ENCODE data around the gene FOXJ1.

Gene FOXJ1

DNA sequence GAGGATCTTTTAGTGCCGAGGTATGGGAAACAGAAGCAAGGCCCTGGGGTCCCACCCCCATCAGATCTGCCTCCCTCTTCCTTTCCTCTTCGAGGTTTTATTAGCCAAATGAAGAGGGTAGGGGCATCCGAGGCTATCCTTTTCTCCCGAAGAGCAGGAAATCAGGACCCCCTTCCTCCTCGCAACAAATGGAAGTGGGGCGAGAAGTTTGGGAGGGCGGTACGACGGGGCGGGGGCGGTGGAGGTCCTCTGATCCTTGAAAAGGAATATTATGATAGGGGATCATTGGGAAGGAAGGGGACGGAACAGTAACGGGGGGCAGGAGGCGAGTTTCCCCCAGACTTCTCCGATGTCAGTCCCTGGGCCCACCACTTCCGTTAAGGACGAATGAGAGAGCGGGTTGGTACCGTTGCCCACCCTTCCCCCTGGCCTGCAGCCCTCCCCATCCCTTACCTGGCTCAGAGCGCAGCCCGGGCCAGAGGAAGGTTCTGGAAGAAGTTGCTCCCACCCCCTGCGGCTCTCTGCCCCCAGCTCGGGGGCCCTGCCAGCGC lies 309 bp downstream of the FOXJ1 start:
- peaks cover 12 to 25% of the 10 kb centered on the region in 2 donors for H3K4me1 ChIP-seq (ENCODE audit: control insufficient read depth in 2 of 2, insufficient read depth in 2 of 2, low read length in 2 of 2)
- no peak overlapping the region for H3K27ac ChIP-seq (ENCODE audit: low read depth in 2 of 2, low read length in 2 of 2)
- H3K27me3 ChIP-seq (ENCODE audit: control insufficient read depth in 2 of 2, insufficient read depth in 2 of 2, low read length in 2 of 2) = peaks cover 10 to 12% of the 10 kb centered on the region in 2 donors
- H3K36me3 ChIP-seq (ENCODE audit: control insufficient read depth in 2 of 2, insufficient read depth in 2 of 2, low read length in 2 of 2) = peaks cover 0 to 2% of the 10 kb centered on the region in 2 donors
- no peaks in the 10 kb centered on the region for H3K9me3 ChIP-seq (ENCODE audit: control insufficient read depth in 2 of 2, low read length in 2 of 2)
- H3K9ac ChIP-seq (ENCODE audit: low read depth in 1 of 2, low read length in 2 of 2) = no peak overlapping the region
- H3K4me3 ChIP-seq (ENCODE audit: low read length in 2 of 2) = peak overlapping the region; percentile 56 to 69

DNA sequence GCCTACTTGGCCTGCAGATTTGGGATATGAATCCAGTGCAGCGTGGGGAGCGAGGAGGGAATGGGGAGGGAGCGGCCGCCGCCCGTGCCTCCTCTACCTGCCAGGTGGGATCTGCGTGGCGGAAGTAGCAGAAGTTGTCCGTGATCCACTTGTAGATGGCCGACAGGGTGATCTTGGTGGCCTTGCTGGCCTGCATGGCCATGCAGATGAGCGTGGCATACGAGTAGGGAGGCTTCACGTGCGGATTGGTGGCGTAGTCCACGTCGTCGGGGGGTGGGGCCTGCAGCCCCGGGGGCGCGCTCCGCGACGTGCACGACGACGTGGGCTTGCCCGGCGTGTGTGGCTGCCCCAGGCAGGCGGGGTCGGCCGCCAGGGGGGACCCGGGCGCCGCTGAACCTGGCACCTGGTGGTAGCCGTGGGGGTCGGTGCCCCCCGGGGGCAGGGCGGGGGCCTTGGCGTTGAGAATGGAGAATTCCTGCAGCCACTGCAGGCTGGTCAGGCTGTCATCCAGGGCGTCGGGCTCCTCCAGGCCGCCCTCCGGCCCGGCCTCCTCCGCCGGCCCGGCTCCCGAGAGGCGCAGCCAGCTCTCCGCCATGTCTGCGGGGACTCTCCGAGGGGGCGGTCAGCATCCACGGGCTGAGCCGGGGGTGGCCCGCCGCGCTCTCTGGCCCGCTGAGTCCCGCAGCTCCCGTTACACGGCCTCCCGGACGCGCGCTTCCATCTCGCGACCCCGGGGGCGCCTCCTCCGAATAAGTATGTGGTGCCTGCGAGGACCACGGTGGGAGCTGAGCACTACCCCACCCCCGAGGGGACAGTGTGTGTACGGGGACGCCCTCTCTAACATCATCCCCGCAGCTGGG lies 1.0 kb downstream of the FOXJ1 start:
- Histone ChIP-seq H3K4me3 (ENCODE audit: low read length in 2 of 2) (peak overlapping the region; percentile 39 to 59), H3K4me1 (ENCODE audit: control insufficient read depth in 2 of 2, insufficient read depth in 2 of 2, low read length in 2 of 2) (peaks cover 12 to 21% of the 10 kb centered on the region in 2 donors), H3K9ac (ENCODE audit: low read depth in 1 of 2, low read length in 2 of 2) (peak overlapping the region in 1 of 2 donors; percentile 9)

DNA sequence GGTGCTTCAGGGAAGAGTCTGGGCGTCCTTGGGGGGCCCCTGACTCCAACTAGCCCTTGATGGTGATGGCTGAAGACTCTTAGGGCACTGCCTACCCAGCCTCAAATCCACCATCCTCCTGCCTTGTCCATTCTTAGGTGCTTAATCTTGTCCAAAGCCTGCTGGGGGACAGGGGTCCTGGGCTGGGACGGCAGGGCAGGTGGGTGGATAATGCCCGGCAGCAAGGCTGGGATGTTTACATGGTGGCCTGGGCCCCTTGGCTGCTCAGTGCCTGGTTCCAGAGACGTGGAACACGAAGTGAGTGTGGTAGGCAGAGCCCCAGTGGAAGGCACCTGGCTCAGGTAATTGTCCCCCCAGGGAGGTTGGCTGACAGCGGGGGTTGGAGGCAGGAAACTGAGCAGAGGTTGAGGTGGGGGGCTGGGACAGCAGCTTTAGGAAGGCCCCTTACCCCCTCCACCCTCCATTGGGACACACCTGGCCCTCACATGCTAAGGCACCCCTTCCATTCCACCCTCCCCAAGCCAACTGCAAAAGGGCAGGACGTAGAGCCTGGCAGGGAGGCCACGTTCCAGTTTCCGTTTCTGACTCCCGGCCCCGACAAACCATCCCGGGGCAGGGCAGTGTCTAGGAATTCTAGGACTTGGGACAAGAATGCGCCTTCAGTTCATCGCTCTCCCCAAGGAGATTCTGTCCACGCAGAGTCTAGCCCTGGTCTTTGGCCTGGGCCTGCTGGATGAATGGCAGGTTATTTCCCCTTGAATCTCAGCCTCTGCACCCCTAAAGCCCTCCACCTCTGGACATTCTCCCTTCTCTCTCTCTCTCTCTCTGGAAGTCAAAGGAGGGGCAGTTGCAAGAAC lies 1.9 kb downstream of the FOXJ1 start:
- Histone ChIP-seq H3K27ac (ENCODE audit: low read depth in 2 of 2, low read length in 2 of 2) (no peak overlapping the region), H3K9ac (ENCODE audit: low read depth in 1 of 2, low read length in 2 of 2) (peak overlapping the region in 1 of 2 donors; percentile 9), H3K4me3 (ENCODE audit: low read length in 2 of 2) (peak overlapping the region; percentile 39 to 59), H3K9me3 (ENCODE audit: control insufficient read depth in 2 of 2, low read length in 2 of 2) (no peaks in the 10 kb centered on the region), H3K36me3 (ENCODE audit: control insufficient read depth in 2 of 2, insufficient read depth in 2 of 2, low read length in 2 of 2) (no peaks in the 10 kb centered on the region), H3K27me3 (ENCODE audit: control insufficient read depth in 2 of 2, insufficient read depth in 2 of 2, low read length in 2 of 2) (peaks cover 10 to 12% of the 10 kb centered on the region in 2 donors), H3K4me1 (ENCODE audit: control insufficient read depth in 2 of 2, insufficient read depth in 2 of 2, low read length in 2 of 2) (peaks cover 12 to 19% of the 10 kb centered on the region in 2 donors)

More for the DNA sequence above, 1.0 kb downstream of the FOXJ1 start:
- no peaks in the 10 kb centered on the region for H3K9me3 ChIP-seq (ENCODE audit: control insufficient read depth in 2 of 2, low read length in 2 of 2)
- H3K27ac ChIP-seq (ENCODE audit: low read depth in 2 of 2, low read length in 2 of 2) = no peak overlapping the region
- peaks cover 10 to 12% of the 10 kb centered on the region in 2 donors for H3K27me3 ChIP-seq (ENCODE audit: control insufficient read depth in 2 of 2, insufficient read depth in 2 of 2, low read length in 2 of 2)
- H3K36me3 ChIP-seq (ENCODE audit: control insufficient read depth in 2 of 2, insufficient read depth in 2 of 2, low read length in 2 of 2) = peaks cover 0 to 2% of the 10 kb centered on the region in 2 donors

DNA sequence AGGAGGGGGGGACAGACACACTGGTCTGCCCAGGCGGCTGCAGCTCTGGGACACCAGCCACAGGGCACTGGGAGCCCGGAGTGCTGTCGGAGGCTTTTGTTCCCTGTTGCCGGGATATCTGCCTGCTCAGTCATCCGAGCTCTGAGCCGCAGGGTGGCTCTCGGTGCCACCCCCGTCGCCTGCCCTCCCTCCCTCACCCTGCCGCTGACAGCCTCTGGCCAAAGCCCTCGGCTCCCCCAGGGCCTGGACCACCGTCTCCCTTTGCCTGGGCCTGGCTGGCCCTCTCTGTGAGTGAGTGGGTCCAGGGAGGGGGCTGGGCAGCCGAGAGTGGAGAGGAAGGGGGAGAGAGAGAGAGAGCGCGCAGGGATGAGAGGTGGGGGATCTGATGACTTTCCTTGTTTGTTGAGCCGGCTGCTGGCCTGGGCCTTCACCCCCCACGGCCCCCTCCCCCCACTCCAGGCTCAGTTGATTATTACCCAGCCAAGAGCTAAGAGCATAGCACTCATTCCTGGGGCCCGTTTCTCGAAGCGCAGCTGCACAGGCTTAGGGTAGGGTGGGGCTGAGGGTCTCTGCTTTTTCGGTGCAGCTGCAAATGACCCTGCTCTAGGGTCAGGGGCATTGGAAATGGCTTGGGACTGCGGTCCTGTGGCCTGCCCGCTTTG lies 2.7 kb downstream of the FOXJ1 start:
- H3K27ac ChIP-seq (ENCODE audit: low read depth in 2 of 2, low read length in 2 of 2) = no peak overlapping the region
- H3K27me3 ChIP-seq (ENCODE audit: control insufficient read depth in 2 of 2, insufficient read depth in 2 of 2, low read length in 2 of 2) = peaks cover 10 to 12% of the 10 kb centered on the region in 2 donors

DNA sequence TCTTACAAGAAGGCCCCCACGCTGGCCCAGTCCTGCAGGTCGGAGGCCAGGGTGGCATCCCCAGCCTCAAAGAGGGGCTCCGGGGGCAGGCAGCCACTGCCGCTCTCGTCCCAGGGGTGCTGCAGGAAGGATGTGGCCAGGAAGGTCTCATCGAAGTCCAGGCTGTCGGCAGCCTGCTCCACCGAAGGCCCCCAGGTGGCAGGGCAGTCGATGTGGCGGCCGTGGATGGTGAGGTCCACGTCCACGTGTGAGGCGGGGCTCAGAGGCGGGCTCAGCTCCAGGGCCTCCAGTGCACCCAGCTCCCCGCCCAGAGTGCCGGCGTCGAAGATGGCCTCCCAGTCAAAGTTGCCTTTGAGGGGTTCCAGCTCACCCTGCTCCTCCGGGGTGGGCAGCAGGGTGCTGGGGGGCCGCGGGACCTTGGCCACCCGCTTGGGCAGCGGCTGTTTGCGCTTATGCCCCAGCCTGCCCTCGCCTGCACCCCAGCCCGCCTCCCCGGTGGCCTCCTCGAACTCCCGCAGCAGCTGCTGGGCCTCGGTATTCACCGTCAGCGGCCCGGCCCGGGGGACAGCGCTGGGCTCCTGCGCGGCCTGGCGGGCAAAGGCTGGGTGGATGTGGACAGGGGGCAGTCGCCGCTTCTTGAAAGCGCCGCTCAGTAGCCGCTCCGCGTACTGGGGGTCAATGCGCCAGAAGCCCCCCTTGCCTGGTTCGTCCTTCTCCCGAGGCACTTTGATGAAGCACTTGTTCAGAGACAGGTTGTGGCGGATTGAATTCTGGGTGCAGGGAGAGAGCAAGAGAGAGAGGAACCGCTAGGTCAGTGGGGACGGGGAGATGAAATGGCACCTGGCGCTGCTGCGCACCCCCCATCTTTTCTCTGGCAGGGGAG lies 3.5 kb downstream of the FOXJ1 start:
- no peak overlapping the region for H3K9ac ChIP-seq (ENCODE audit: low read depth in 1 of 2, low read length in 2 of 2)
- H3K27ac ChIP-seq (ENCODE audit: low read depth in 2 of 2, low read length in 2 of 2) = no peak overlapping the region
- no peaks in the 10 kb centered on the region for H3K9me3 ChIP-seq (ENCODE audit: control insufficient read depth in 2 of 2, low read length in 2 of 2)
- no peaks in the 10 kb centered on the region for H3K36me3 ChIP-seq (ENCODE audit: control insufficient read depth in 2 of 2, insufficient read depth in 2 of 2, low read length in 2 of 2)
- peaks cover 10 to 12% of the 10 kb centered on the region in 2 donors for H3K27me3 ChIP-seq (ENCODE audit: control insufficient read depth in 2 of 2, insufficient read depth in 2 of 2, low read length in 2 of 2)
- no peak overlapping the region for H3K4me3 ChIP-seq (ENCODE audit: low read length in 2 of 2)
- H3K4me1 ChIP-seq (ENCODE audit: control insufficient read depth in 2 of 2, insufficient read depth in 2 of 2, low read length in 2 of 2) = peaks cover 17% of the 10 kb centered on the region in 2 donors

More for the DNA sequence above, 2.7 kb downstream of the FOXJ1 start:
- H3K36me3 ChIP-seq (ENCODE audit: control insufficient read depth in 2 of 2, insufficient read depth in 2 of 2, low read length in 2 of 2) = no peaks in the 10 kb centered on the region
- no peaks in the 10 kb centered on the region for H3K9me3 ChIP-seq (ENCODE audit: control insufficient read depth in 2 of 2, low read length in 2 of 2)
- no peak overlapping the region for H3K4me3 ChIP-seq (ENCODE audit: low read length in 2 of 2)
- no peak overlapping the region for H3K9ac ChIP-seq (ENCODE audit: low read depth in 1 of 2, low read length in 2 of 2)
- peaks cover 12 to 17% of the 10 kb centered on the region in 2 donors for H3K4me1 ChIP-seq (ENCODE audit: control insufficient read depth in 2 of 2, insufficient read depth in 2 of 2, low read length in 2 of 2)

DNA sequence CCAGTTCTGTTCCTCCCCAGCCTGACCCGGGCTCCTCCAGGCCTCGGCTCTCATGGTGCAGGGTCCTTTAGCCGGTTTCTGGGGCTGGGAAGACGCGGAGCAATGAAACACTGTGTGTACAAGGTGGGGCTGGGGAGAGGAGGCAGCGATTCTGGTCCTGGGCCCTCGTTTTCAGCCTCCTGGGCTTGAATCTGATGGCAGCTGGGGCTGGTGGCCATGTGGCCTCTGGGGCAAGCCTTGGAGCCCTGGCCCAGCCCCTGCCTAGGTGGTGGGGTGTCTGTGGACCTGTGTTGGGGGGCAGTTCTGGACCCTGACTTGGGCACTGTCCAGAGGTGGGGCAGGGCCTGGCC lies 4.1 kb downstream of the FOXJ1 start:
- no peaks in the 10 kb centered on the region for H3K9me3 ChIP-seq (ENCODE audit: control insufficient read depth in 2 of 2, low read length in 2 of 2)
- no peak overlapping the region for H3K27ac ChIP-seq (ENCODE audit: low read depth in 2 of 2, low read length in 2 of 2)
- H3K36me3 ChIP-seq (ENCODE audit: control insufficient read depth in 2 of 2, insufficient read depth in 2 of 2, low read length in 2 of 2) = no peaks in the 10 kb centered on the region
- H3K27me3 ChIP-seq (ENCODE audit: control insufficient read depth in 2 of 2, insufficient read depth in 2 of 2, low read length in 2 of 2) = peaks cover 10 to 12% of the 10 kb centered on the region in 2 donors
- H3K4me3 ChIP-seq (ENCODE audit: low read length in 2 of 2) = no peak overlapping the region
- no peak overlapping the region for H3K9ac ChIP-seq (ENCODE audit: low read depth in 1 of 2, low read length in 2 of 2)
- H3K4me1 ChIP-seq (ENCODE audit: control insufficient read depth in 2 of 2, insufficient read depth in 2 of 2, low read length in 2 of 2) = peaks cover 17% of the 10 kb centered on the region in 2 donors

DNA sequence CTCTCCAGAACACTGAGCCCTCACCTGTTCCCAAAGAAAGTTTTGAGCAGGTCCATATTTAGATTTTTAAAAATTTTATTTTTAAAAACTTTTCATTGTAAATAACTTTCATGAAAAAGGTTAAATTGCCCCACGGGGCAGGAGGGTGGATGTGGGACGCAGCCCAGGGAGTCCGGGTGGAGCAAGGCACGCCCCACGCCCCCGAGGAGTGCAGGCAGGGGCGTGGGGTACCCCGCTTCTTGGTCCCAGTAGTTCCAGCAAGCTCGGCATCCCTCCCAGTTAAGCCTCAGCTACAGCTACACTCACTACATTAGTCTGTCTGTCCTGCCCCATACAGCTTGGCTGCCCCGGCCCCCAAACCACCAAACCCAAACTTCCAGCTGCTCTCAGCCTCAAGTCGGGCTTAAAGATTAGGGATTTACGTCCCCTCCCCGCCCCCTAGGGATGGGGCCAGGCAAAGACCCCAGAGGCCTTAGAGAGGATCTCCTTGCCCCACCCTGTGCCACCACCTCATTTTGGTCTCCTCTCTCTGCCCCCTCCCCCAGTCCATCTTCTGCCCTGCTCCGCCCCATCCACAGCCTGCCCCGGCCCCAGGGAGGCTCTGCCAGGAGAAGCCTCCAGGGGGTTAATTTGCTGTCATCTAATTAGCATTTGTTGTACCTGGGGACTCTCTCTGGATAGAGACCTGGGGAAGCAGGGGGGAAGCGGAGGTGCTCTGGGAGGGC lies 4.6 kb downstream of the FOXJ1 start:
- H3K9ac ChIP-seq (ENCODE audit: low read depth in 1 of 2, low read length in 2 of 2) = no peak overlapping the region
- H3K27me3 ChIP-seq (ENCODE audit: control insufficient read depth in 2 of 2, insufficient read depth in 2 of 2, low read length in 2 of 2) = peaks cover 10 to 12% of the 10 kb centered on the region in 2 donors
- no peak overlapping the region for H3K27ac ChIP-seq (ENCODE audit: low read depth in 2 of 2, low read length in 2 of 2)
- no peaks in the 10 kb centered on the region for H3K9me3 ChIP-seq (ENCODE audit: control insufficient read depth in 2 of 2, low read length in 2 of 2)
- H3K36me3 ChIP-seq (ENCODE audit: control insufficient read depth in 2 of 2, insufficient read depth in 2 of 2, low read length in 2 of 2) = no peaks in the 10 kb centered on the region
- H3K4me3 ChIP-seq (ENCODE audit: low read length in 2 of 2) = no peak overlapping the region
- H3K4me1 ChIP-seq (ENCODE audit: control insufficient read depth in 2 of 2, insufficient read depth in 2 of 2, low read length in 2 of 2) = peaks cover 13 to 14% of the 10 kb centered on the region in 2 donors

DNA sequence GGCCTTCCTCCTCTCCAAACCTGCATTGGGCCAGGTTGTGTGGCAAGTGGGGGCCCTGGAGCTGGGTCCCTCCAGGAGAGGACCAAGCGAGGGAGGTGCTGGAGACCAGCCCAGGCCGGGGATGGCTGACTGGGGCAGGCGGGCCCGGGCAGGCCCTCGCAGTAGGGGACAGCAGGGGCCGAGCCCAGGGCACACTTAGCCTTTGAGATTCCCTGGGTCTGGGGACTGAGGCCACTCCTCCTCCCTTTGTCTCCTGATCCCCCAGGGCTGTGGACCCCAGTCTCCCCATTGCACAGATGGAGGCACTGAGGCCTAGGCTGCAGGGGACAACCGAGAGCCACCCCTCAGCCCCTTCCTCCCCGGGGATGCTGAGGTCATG lies 5.2 kb downstream of the FOXJ1 start:
- H3K27me3 ChIP-seq (ENCODE audit: control insufficient read depth in 2 of 2, insufficient read depth in 2 of 2, low read length in 2 of 2) = peaks cover 10 to 12% of the 10 kb centered on the region in 2 donors
- H3K9ac ChIP-seq (ENCODE audit: low read depth in 1 of 2, low read length in 2 of 2) = no peak overlapping the region

More for the DNA sequence above, 5.2 kb downstream of the FOXJ1 start:
- Histone ChIP-seq H3K27ac (ENCODE audit: low read depth in 2 of 2, low read length in 2 of 2) (no peak overlapping the region), H3K4me3 (ENCODE audit: low read length in 2 of 2) (no peak overlapping the region), H3K9me3 (ENCODE audit: control insufficient read depth in 2 of 2, low read length in 2 of 2) (no peaks in the 10 kb centered on the region), H3K36me3 (ENCODE audit: control insufficient read depth in 2 of 2, insufficient read depth in 2 of 2, low read length in 2 of 2) (no peaks in the 10 kb centered on the region), H3K4me1 (ENCODE audit: control insufficient read depth in 2 of 2, insufficient read depth in 2 of 2, low read length in 2 of 2) (peaks cover 10 to 11% of the 10 kb centered on the region in 2 donors)

Data from mucosa of rectum (tissue), 2 donors.